ENCODE measurements around the gene KLRC3.
"Not testable (repeated sequence)": the region's sequence is repeated elsewhere in the genome, so short reads cannot be mapped to it uniquely, and the experiment has no call there.

- TF ChIP-seq CTCF, POLR2A (IDR thresholded peaks at IDR 0.05): not testable (repeated sequence)
Observed at GRCh38 chr12:10390991-10391390, 29.4 kb downstream of the KLRC3 start.
